ENCODE measurements around the gene RAD21L1. TPM values are rescaled to one million over a fixed set of nuclear protein-coding genes. Genes with fewer than 3 reads are reported as not detected.
A peak's percentile ranks its signal among the peaks of the same experiment; 100 is the strongest.

RAD21L1 gene
- total RNA-seq, 1 donor from 2014 or later: not detected

DNA sequence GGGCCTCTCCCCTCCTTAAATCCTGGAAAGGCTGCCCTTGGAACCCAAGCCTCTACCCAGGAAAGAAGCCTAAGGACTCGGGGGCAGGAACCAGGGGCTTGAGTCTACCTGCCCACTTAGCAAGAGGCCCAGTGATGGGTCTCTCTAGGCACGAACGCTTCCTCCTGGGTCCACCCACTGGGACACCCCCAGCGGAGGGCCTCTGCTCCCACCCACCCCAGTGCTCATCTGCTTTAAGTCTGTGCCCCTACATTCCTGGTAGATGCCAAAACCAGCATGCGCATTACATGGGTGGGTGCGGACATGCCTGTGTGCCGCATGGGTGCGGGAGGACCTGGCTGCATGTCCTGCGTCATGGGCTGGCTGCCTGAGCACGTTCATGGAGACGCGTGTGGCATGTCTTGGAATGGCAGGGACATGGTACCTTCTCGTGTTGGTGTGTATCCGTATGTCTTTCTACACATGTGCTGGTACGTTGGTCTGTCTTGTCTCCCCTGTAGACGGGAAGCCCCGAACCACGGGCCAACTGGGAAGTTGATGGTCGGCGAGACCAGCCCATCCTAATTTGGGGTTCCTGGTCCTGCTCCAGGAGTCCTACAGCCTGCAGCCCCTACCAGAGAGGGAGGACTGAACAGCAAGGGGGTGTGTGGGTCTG, 69.6 kb downstream of the RAD21L1 start:
- no peak for DNase-seq (ENCODE audit: low read depth)

DNA sequence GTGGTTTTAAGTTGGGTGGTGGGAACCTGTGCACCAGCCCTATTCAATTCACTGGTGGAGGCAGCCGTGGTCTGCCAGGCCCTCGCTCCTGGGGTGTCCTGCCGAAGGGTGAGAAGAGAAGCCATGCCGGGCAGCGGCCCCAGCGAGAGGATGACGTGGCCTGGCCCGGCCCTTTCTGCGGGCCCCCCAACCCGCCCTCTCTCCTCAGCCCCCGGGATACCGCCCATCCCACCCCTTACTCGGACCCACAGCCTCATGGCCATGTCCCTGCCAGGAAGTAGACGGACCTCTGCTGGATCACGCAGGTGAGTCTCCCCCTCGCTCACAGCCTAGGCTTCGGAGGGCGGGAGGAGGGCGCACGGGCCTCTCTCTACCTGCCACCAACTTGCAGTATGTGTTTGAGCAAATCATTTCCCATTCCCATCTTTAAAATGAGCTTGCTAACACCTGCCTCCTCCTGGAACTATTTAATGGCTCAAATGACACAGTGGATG, 70.3 kb downstream of the RAD21L1 start:
- DNase-seq (ENCODE audit: low read depth): no peak

DNA sequence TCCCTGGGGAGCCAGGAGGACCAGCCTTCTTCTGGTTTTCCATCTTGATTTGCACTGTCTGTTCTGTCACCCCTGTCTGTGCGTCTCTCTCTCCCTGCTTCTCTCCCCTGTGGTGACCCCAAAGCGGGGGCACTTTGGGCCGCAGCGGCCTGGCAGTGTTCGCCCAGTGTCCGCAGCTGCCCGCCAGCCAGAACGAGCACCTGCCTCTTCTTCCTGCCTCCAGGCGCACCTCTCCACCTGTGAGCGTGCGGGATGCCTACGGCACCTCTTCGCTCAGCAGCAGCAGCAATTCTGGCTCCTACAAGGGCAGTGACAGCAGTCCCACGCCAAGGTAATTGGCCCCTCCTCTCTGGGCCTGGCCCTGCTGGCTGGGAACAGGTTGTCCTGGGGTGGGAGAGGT, 71.1 kb downstream of the RAD21L1 start:
- DNase-seq (ENCODE audit: low read depth): no peak

DNA sequence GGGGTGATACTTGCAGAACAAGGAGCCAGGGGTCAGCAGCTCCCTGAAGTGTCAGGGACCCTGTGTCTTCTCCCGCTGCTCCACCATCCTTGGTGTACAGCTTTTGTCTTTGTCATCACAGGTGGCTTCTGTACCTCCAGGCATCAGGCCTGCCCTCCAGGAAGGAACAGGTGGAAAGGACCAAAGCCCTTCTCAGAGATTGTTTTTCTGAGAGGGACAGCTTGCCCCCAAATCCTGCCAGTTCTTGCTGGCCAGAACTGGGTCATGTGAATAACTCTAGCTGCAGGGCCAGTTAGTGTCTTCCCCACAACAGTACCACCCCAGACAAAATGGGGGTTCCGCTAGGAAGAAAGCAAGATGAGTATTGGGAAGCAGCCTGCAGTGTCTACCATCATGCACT, 71.6 kb downstream of the RAD21L1 start:
- no peak for DNase-seq (ENCODE audit: low read depth)

DNA sequence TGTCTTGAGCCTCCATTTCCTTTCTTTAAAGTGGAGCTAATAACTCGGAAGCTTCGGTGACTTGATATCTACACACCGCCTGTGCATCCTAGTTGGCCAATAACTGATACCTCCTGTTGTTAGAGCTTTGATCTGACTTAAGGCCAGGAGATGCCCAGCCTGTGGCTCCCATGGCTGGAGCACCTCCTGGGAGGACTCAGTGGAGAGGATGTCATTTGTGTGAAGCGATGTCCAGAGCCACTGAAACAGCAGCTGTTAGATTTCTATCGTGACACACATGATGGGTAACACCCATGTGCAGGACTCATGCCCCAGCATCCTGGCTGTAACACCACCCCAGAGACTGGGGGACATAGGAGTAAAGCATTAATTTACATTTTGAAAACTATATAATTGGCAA, 72.3 kb downstream of the RAD21L1 start:
- DNase-seq (ENCODE audit: low read depth): no peak

DNA sequence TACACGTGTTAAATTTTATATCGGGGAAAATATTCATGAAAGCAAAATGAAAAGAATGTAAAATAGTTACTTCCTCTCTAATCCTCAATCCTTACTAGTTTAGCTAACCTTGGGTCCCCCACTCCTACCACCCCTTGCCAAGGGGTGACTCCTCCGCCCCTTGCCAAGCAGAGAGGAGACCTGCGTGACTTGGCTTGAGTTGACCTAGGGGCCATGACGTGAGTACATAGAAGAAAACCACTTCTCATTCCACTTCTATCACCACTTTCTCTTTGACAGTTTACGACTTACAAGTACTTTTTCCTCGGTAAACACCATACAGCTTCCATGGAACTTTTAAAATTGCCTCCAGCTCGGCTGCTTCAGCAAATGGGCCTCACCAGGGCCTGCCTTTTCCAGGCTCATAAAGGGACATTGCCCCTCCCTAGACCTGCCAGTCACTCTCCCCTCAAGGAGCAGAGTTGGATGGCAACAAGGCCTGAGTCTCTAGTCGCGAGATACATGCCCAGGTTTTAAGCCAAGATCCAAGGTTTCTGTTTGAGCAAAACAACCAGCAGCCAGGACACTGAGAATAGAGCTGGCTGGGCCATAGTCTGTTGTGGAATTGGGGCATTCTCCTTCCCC, 73.2 kb downstream of the RAD21L1 start:
- no peak for DNase-seq (ENCODE audit: low read depth)

DNA sequence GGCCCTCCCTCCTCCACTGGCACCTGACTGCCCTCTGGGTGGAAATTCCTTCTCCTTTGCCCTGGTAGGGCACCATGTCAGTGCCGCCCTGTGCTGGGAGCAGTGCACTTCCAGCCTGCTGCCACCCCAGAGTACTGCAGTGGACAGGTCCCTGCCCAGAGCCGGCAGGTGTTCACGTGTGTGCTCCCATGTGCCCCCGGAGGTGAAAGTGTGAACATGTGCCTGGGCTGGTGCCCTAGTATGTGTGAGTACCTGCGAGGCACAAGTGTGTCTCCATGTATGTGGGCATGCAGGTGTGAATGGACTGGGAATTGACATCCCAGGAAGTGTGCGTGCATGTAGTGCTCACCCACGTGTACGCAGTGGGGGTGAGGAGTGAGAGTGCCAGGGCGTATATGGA, 73.7 kb downstream of the RAD21L1 start:
- DNase-seq (ENCODE audit: low read depth): no peak

DNA sequence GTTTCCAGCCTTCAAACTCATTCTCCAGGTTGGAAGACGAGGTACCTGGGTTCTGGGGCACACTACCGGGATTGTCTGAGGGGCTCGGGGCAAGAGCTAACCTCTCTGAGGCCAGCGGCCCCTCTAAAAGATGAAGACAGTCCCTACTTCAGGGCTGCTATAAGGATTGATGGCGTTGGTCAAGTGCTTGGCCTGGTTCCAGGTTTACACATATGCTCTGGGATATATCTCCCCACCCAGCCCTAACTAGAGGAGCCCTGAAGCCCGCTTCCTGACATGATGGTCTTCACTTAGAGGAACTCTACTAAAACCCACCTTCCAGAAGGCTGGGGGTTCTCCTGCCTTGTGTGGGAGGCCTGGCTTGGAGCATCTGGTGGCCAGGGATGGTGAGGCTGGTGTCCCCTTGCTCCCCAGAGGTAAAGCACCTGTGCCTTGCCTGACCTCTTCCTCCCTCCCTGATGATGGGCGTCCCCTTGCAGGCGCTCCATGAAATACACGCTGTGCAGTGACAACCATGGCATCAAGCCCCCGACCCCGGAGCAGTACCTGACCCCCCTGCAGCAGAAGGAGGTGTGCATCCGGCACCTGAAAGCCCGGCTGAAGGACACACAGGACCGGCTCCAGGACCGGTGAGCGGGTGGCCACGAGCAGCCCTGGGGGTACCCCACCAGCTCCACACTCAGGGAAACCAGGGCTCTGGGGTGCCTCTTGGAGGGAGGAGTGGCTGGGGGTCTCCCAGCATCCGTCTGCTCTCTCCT, 74.4 kb downstream of the RAD21L1 start:
- DNase-seq (ENCODE audit: low read depth): no peak

DNA sequence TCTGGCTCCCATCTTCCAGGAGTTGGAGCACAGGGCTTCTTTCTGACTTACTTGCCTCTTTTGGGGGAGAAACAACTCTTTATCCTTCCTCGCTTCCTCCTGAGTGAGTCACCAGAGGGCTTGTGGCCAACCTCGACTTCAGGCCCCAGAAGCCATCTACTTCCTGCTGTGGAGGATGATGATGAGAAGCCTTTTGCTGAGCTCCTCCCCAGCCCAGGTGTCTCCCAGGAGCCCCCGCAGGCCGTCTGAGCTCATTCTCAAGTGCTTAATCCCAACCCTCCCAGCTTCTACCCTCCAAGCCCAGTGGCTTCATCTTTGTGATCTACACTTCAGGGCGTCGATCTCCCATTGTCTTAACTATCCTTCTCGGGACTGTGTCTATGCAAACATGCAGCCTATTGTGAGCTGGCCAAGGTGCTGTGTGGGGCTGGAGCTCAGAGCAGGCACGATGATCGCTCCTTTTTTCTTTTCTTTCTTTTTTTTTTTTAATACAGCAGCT, 75.2 kb downstream of the RAD21L1 start:
- peak; percentile 36 for DNase-seq (ENCODE audit: low read depth)

DNA sequence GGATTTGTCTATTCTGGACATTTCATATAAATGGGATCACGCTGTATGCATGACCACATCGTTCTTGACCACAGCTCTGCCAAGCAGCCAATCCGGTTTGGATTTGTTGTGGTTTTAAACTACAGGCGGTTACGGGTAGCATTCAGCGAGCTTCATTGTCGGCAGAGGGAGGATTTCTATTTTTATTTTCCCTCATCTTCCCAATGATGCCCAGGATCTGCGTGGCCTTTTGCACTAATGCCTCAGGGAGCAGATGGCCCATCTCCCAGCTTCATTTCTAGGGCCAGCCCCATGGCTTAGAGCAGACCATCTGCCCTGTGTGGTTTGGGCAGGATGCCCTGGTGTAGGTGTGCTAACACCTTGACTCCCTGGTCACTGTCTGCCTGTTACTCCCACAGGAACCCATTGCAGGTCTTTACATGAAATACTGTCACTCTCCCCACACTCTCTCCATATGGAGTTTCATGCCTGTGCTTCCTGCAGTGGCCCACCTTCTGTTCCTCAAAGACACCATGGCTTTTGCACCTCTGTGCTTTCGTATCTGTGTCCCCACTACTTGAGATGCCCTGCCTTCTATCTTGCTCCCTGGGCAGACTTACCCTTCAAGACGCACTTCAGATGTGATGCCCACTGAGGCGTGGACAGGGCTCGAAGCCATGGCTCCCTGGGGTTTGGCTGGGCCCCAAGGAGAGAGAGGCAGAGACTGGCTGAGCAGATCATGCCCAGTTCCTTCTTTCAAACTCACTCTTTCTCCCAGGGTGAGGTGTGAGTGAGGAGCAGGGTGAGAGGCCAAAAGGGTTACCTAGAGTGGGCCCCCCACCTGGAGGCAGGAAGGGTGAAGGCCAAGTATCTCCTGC, 77.1 kb downstream of the RAD21L1 start:
- peak; percentile 18 for DNase-seq (ENCODE audit: low read depth)

DNA sequence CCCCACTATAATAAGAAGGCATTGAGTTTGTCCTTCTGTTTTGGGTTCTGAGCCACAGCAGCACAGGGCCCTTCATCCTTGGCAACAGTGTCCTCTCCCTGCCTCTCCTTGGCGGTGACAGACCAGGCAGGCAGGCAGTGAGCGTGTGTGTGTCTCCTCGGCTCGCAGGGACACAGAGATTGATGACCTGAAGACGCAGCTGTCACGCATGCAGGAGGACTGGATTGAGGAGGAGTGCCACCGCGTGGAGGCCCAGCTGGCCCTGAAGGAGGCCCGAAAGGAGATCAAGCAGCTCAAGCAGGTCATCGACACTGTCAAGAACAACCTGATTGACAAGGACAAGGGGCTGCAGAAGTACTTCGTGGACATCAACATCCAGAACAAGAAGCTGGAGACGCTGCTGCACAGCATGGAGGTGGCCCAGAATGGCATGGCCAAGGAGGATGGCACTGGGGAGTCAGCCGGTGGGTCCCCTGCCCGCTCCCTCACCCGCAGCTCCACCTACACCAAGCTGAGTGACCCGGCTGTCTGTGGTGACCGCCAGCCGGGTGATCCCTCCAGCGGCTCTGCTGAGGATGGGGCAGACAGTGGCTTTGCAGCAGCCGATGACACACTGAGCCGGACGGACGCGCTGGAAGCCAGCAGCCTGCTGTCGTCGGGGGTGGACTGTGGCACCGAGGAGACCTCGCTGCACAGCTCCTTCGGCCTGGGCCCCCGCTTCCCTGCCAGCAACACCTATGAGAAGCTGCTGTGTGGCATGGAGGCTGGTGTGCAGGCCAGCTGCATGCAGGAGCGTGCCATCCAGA, 79.1 kb downstream of the RAD21L1 start:
- DNase-seq (ENCODE audit: low read depth): no peak

Other genes with a start within 250 kb of the RAD21L1 start
- gene RSPO4, start 223.7 kb upstream of the RAD21L1 start, total RNA-seq: 0.05 TPM in 1 of 2 replicates, not detected in the other
- 41.7 and 68.4 TPM in 2 replicates for gene PSMF1, start 107.4 kb upstream of the RAD21L1 start, total RNA-seq
- gene TMEM74B, start 41.1 kb upstream of the RAD21L1 start, total RNA-seq: 0.17 and 0.45 TPM in 2 replicates
- 0.10 TPM in 1 of 2 replicates, not detected in the other for gene C20orf202, start 22.6 kb upstream of the RAD21L1 start, total RNA-seq
- 5.9 and 14.2 TPM in 2 replicates for gene SNPH, start 40.2 kb downstream of the RAD21L1 start, total RNA-seq
- gene SDCBP2, start 103.1 kb downstream of the RAD21L1 start, total RNA-seq: 1.8 and 14.1 TPM in 2 replicates
- gene FKBP1A, start 167.0 kb downstream of the RAD21L1 start, total RNA-seq: 131 and 138 TPM in 2 replicates
- 30.6 and 50.1 TPM in 2 replicates for gene NSFL1C, start 240.8 kb downstream of the RAD21L1 start, total RNA-seq

Measured in renal cortical epithelial cell (primary cell).